NB4 (cell line): ENCODE results near the gene TMEM74B.

Experiments
- DNase-seq: peaks from one replicate; pipeline ENCODE4 v3.0.0; 2010; ENCODE audit warnings: low read depth
- H3K4me3 ChIP-seq: one replicate; pipeline ENCODE4 v1.5.1; 2011; ENCODE audit warnings: mild to moderate bottlenecking, low read depth, low read length, moderate library complexity
- MYC ChIP-seq: IDR thresholded peaks from 2 replicates; pipeline ENCODE4 v1.6.1; 2011; ENCODE audit warnings: low read depth, low read length
- POLR2A ChIP-seq: IDR thresholded peaks from 2 replicates; pipeline ENCODE4 v1.6.1; 2011; ENCODE audit warnings: mild to moderate bottlenecking; ENCODE audit not compliant: insufficient read length; ENCODE audit errors: extremely low read depth
- TF ChIP-seq, protein P1 (sequence below): IDR thresholded peaks from one replicate; pipeline ENCODE4 v1.5.1; 2012; ENCODE audit warnings: low read depth, low read length
- TF ChIP-seq, protein P2 (sequence below): IDR thresholded peaks from 2 replicates; pipeline ENCODE4 v1.6.1; 2011; ENCODE audit warnings: low read depth, low read length

Gene TMEM74B

DNA sequence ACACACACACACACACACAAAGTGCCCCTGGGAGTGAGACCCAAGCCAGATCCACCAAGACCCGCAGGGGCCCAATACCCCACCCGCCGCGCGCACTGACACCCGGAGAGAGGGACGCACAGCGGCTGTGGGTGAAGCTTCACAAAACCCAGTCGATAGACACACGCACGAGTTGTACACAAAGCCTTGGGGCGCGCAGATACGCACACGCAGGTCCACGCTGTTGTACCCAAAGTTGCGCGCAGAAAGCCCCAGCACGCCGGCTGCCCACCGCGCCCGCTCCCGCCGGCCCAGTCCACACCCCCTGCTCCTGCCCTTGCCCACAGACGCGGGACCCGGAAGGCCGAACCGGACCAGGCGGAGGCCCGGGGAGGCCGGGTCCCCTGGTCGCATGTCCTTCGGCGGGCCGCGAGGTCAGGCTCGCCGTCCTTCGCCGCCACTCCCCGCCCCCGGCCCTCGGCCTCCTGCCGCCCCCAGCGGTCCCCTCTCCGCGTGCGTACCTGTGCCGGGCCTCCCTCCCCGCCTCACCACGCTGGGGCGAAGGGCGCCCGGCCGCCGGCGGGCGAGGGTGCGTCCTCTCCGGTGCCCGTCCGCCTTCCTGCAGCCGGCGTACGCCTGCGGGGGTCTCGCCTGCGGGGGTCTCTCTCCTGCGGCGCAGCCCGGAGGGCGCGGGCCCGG, at the start of gene TMEM74B:
Gene TMEM74B (minus strand): TSS at position 344 of the 678 bp plus-strand sequence. CDS start 1,180 bp downstream, outside the sequence.
- no peak for DNase-seq
- TF ChIP-seq POLR2A (no peak), MYC (no peak)
- TF ChIP-seq, protein P1, sequence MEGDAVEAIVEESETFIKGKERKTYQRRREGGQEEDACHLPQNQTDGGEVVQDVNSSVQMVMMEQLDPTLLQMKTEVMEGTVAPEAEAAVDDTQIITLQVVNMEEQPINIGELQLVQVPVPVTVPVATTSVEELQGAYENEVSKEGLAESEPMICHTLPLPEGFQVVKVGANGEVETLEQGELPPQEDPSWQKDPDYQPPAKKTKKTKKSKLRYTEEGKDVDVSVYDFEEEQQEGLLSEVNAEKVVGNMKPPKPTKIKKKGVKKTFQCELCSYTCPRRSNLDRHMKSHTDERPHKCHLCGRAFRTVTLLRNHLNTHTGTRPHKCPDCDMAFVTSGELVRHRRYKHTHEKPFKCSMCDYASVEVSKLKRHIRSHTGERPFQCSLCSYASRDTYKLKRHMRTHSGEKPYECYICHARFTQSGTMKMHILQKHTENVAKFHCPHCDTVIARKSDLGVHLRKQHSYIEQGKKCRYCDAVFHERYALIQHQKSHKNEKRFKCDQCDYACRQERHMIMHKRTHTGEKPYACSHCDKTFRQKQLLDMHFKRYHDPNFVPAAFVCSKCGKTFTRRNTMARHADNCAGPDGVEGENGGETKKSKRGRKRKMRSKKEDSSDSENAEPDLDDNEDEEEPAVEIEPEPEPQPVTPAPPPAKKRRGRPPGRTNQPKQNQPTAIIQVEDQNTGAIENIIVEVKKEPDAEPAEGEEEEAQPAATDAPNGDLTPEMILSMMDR: no peak
- TF ChIP-seq, protein P2, sequence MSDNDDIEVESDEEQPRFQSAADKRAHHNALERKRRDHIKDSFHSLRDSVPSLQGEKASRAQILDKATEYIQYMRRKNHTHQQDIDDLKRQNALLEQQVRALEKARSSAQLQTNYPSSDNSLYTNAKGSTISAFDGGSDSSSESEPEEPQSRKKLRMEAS: no peak

DNA sequence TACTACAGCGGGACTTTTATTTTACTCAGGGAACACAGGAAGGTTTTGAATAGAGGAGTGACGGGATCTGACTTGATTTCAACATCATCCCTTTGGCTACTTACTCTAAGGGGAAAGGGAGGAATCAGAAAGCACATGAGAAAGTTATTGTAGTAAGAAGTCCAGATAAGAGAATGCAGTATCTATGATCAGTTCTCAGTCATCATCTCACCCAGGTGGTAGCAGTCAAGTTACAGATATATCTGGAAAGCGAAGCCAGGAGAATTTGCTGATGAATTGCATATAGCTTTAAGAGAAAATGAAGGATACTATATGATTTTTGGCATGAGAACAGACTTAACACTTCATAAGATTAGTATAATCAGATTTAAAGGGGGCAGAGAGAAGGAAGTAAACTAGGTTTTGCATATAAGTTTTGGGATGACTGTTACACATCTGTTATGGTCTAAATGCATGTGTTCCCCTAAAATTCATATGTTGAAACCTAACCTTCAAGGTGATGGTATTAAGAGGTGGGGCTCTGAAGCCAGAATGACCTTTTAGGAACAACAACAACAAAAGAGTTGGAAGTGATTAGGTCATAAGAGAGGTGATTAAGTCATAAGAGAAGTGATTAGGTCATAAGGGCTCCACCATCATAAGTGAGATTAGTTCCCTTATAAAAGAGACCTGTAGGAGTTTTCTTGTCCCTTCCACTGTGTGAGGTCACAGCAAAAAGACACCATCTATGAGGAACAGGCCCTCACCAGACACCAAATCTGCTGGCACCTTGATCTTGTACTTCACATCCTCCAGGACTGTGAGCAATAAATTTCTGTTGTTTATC, 47.7 kb upstream of the TMEM74B start:
- TF ChIP-seq POLR2A: no peak
- TF ChIP-seq MYC: no peak
- TF ChIP-seq, protein P1: no peak
- TF ChIP-seq, protein P2: no peak
- H3K4me3 ChIP-seq: no peak overlapping the region
- DNase-seq: no peak

More for the DNA sequence above, at the start of gene TMEM74B:
- no peak within 1 kb of the TSS for H3K4me3 ChIP-seq

DNA sequence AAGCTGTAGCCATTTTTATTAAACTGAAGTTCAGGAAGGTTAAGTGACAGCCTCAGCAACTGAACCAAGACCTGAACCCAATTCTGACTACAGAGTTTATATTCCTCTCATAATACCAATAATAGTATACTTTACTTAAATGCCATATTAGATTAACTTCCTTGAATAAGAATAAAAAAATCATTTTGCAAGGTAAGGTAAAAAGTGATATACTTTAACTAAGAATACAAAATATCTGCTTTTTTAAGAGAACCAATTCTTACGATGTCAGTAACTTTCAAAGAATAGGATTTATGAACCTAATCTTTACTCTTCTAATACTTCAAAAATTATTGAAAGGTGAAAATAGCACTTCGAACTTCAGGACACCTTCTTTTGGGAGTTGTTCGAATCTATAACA, 44.8 kb upstream of the TMEM74B start:
- TF ChIP-seq, protein P1: no peak
- TF ChIP-seq MYC: no peak
- TF ChIP-seq, protein P2: no peak
- TF ChIP-seq POLR2A: no peak
- no peak for DNase-seq
- H3K4me3 ChIP-seq: no peak overlapping the region

DNA sequence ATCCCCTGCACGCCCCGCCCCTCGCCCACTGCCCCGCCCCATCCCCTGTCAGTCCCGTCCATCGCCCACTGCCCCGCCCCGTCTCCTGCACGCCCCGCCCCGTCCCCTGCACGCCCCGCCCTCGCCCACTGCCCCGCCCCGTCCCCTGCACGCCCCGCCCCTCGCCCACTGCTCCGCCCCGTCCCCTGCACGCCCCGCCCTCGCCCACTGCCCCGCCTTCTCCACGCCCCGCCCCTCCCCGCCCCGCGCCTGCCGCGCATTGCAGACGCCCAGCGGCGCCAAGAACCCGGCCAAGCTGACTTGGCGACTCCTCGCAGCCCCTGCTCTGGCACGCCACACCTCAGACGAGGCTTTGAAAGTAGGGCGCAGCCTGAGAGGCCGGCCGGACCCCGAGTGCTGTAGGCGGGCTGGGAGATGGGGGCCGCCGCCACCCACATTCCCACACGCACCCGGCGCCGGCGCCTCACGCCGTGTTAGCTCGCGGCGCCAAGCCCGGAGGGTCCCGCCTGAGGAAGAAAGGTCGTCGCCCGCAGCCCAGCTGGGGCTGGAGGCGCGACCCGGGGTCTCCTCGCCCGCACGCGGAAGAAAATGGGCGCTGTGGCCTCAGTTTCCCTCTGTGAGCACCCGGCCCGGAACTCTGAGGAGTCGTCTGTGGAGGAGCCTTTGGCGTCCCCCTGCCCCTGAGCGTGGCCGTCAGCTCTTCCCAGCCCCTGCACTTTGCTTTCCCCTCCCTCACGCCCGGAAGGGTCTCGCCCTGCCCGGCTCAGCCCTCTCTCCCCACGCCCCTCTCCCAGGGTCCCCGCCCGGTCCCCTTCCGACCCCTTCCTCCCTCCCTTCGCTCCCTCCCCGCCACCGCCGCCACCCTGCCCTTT, 41.2 kb upstream of the TMEM74B start, which contains the start of gene RAD21L1:
Gene RAD21L1 (plus strand): TSS at position 262 of the 872 bp plus-strand sequence. CDS start 2,410 bp downstream, outside the sequence.
- H3K4me3 ChIP-seq: no peak within 1 kb of the TSS
- TF ChIP-seq, protein P1: no peak
- no peak for TF ChIP-seq MYC
- TF ChIP-seq POLR2A: no peak
- TF ChIP-seq, protein P2: no peak
- peak; percentile 49 for DNase-seq

DNA sequence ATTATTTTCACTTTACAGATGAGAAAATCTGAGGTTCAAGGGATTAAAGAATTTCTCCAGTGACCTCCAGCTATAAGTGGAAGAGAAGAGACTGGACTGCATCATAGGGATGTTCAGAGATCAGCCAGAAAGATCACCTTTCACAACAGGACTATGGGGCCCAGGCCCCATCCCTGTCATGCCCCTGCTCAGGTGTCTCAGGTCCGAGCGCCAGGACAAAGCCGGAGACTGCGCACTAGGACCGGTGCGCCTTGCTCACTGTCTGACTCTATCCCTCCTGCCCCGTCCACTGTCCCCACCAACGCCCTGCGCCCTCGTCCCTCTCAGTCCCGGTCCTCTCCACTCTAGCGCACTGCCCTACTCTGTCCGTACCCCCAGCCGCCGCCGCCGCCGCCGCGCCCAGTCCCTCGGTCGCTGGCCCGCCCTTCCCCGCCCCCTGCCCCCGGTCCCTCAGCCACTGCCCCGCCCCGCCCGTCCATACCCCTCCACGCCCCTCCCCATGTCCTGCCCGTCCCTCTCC, 40.5 kb upstream of the TMEM74B start:
- TF ChIP-seq, protein P2: no peak
- TF ChIP-seq, protein P1: no peak
- TF ChIP-seq POLR2A (no peak), MYC (no peak)
- DNase-seq: peak; percentile 7
- H3K4me3 ChIP-seq: no peak overlapping the region
